ENCODE measurements around the gene NOS1AP.
"Not testable (repeated sequence)": the region's sequence is repeated elsewhere in the genome, so short reads cannot be mapped to it uniquely, and the experiment has no call there.

Gene NOS1AP

DNA sequence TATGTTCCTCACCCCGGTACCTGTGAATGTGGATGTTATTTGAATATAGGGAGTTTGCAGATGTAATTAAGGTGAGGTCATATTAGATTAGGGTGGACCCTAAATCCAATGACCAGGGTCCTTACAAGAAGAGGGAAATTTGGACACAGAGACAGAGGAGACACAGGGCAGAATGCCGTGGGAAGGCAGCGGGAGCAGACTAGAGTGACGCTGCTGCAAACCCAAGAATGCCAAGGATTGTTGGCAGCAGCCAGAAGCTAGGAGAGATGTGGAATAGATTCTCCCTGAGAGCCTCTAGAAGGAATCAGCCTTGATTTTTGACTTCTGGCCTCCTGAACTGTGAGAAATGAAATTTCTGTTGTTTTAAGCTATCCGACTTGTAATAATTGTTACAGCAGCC lies 253.5 kb downstream of the NOS1AP start:
- in situ Hi-C loops (cut with MboI; ENCODE audit: low sequenced_read_pairs), result no loop called here

DNA sequence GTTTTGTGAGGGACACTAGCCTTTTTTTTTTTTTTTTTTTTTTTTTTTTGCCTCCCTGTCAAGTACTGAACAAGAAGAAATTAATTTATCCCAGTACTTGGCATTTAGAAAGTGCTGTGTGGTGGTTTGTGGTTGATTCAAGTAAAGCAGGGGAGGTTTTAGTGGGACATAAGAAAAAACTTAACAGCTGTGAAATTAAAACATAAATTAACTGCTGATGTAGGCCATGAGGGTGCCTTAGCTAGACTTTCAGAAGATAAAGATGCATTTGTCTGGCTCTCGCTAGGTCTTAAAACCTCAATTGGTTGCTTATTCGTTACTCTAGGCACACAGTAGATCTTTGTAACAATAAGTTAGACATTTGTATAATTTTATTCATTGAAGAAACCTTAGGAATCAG lies 254.9 kb downstream of the NOS1AP start:
- in situ Hi-C loops (cut with MboI; ENCODE audit: low sequenced_read_pairs), result no loop called here

DNA sequence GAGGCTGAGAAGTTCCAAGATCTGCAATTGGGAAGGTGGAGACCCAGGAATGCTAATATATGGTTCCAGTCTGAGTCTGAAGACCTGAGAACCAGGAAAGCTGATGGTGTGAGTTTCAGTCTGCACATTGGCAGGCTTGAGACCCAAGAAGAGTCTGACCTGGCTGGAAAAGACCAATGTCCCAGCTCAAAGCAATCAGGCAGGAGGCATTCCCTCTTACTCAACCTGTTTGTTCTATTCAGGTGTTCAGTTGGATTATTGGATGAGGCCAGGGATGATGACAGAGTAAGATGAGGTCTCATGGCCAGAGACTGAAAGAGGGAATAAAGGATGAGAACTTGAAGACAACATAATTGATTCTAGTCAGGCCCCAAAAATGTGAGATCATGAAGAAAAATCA lies 257.1 kb downstream of the NOS1AP start:
- in situ Hi-C loops (cut with MboI; ENCODE audit: low sequenced_read_pairs), result no loop called here

DNA sequence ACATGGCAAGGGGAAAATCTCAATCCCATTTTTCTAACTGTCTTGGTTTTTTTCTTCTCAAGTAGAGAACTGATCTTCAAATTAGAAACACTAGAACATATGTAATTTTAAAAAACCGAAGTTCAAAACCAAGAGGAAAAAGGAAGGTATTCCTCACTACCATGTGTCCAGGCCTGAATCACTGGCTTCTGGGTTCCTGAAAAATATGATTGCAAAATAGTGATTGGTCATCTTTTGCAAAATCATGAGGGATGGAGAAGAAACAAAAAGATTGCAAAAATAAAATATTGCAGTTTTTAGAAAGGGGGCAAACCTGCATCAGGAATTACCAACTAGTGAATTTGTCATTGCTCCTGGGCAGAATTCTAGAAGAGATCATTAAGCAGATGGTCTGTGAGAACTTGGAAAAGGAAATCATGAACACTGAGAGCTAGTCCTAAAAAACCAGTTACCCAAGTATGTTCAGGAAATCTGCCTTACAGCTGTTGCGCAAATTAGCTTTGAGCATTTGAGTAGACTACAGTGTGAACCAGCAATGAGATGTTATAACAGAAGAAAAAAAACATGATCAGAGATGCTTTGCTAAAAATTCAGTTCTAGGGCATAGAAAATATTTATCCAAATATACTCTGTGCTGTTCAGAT lies 257.8 kb downstream of the NOS1AP start:
- in situ Hi-C loops (cut with MboI; ENCODE audit: low sequenced_read_pairs), result no loop called here

DNA sequence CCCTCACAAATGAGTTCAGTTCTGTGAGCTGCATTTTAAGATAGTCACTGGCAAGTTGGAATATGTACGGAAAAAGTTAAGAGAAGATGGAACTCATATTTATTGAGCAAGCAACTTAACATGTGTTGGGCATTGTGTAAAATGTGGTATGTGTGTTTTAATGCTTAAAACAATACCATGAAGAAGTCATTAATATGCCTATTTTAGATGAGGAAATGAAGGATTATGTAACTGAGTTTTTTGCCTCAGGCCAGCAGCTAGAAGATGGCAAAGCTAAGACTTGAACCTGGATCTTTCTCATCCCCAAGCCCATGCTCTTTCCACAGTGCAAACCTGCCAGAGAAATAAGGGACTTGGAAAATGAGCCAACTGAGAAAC lies 258.3 kb downstream of the NOS1AP start:
- in situ Hi-C loops (cut with MboI; ENCODE audit: low sequenced_read_pairs), result no loop called here

DNA sequence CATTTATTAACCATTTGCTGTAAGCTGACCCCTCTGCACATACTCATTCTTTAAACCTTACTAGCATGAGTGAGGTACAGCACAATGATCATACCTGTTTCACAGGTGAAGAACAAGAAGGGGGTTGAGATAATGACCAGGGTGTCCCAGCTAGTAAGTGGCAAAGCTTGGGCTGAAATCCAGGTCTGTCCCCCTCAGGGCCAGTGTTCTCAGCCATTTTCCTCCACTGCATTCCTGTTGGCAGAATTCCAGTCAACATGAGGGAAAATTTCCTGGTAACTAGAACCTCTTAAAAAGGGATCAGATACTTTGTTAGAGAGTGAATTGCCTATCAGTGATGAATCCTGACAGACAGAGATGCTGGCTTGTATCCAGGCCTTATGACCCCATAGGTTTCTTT lies 259.0 kb downstream of the NOS1AP start:
- in situ Hi-C loops (cut with MboI; ENCODE audit: low sequenced_read_pairs), result no loop called here

DNA sequence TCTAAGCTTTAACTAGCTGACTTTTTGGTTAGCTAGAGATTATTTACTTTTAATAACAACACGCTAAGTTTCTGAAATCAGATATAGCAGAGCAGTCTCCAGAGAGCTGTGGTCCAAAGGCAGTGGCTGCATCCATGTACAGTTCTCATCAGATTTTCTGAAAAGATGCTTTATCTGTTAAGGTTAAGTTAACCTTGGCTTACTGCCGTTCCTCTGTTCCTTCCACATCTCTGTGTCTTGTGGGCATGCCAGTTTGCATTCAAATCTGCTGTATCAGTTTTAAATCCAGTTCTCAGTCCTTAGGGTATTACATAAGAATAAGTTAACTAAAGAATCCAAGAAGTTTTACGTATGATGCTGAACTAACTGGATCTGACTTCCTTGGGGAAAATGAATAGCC lies 260.3 kb downstream of the NOS1AP start:
- in situ Hi-C loops (cut with MboI; ENCODE audit: low sequenced_read_pairs), result no loop called here

DNA sequence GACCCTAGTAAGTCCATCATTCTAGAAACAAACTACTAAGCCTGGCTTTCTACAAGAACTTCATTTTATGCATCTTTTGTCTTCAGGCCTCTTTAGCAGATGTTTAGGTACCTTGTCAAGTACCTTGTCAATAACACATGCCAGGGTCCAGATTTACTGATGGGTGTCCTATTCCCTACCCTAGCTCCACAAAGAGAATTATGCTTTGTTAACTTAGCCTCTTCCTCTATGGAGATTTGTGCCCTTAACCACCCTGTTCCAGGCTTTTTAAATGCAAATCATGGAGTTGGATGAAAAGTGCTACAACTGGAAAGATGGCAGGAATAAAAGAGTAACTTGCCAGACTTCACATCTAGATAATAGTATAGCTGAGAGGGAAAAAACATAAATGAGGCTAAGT lies 264.5 kb downstream of the NOS1AP start:
- in situ Hi-C loops (cut with MboI; ENCODE audit: low sequenced_read_pairs), result no loop called here

DNA sequence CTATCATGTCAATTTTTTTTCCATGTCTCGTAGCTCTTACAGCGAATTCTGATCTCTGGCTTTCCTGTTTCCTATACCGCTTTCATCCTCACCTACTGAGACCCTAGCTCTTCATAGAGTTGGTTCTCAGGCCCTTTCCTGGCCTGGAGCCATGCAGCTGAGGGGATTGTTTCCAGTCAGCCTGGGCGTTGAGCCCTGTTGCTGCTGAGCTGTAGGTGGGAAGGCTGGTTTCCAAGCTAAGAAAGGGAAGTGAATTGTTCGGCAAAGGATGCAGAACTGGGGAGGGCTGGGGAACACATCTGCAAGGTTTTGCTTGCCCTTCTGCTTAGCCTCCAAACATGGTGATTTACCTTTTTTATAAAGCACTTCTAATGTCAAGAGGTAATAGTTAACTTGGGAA lies 265.6 kb downstream of the NOS1AP start:
- in situ Hi-C loops (cut with MboI; ENCODE audit: low sequenced_read_pairs), result no loop called here

DNA sequence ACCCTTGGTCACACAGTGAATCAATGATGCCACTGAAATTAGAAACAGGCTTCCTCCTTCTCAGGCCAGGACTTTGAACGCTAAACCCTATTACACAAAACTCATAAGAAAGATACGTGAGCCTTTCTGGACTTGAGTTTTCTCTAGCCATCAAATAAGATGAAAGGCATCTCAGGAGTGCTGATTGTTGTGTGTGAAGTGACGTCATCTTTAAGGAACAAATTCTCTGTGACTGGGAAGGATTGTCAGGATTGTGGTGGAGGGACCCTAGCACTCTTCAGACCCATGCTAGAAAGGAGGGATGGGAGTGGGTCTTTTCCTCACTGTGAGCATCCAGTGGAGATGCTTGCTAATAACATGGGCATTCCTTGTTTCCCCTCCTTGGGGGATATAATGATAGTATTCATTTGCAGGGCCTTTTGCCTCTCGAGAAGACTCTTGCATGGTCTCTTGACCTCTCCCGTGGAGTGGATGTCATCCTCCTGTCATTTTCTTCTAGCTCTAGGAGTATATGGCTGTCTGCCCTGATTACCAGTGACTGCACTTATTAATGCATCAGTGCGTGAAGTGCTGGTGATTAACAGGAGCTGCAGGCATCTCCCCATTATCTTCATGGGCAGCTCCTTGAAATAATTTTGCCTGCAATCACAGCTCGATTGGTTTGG lies 267.3 kb downstream of the NOS1AP start:
- in situ Hi-C loops (cut with MboI; ENCODE audit: low sequenced_read_pairs), result no loop called here

DNA sequence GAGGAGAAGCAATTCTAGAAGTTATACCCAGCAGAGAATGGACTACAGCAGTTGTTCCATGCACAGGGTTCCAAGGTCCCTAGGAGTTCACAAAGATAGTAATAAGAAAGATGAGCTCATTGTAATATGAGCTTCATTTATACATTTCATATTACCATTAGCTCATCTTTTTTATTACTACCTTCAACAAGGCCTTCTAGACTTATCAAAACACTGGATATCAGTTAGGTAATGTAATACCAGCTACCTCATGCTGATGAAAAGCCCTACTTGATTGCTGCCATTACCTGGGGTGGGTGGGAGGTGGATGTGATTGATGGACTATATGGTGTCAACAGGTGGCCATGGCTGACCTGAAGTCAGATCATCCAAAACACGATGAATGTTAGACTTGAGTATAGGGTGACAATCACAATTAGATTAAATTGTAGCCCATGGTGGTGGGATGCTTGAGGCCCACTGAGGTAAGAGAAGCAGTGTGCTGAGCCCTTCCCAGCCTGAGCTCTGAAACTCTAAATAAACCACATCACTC lies 273.0 kb downstream of the NOS1AP start:
- in situ Hi-C loops (cut with MboI; ENCODE audit: low sequenced_read_pairs), result no loop called here

DNA sequence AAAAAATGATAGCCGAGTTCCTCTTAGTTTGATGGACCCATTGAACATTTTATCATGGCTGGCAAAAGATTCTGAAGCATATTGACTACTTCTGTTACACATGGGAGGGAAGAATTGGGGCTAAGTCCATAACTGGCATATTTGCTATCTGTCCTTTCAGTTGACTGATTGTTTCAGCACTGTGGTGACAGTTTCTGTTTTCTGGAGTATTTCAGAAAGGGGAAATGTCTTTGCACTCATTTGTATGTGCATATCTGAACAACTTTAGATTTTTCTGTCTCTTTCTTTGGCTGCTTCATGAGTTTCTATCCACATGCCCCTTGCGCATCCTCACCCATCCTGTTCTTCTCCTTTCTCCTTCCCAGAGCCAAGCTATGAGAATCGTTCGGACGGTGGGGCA lies 274.0 kb downstream of the NOS1AP start:
- in situ Hi-C loops (cut with MboI; ENCODE audit: low sequenced_read_pairs), result no loop called here

DNA sequence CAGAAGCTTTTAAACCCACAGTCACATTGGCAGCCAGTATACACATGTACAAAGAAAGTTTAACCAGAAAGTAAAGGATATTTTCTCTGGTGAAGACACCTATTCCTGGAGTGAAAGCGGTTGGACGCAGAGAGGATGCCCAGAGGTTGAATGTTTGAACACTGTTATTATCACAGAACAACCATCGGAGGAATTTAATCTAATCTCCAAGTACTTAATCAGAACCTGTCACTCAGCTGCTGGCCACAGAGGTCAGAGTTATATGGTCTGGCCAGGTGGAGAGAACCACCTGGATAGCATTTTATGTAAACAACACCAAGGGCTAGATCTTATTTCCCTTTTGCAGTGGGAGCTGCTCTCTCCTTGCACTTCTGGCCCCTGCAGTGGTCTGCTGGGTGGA lies 277.8 kb downstream of the NOS1AP start:
- in situ Hi-C loops (cut with MboI; ENCODE audit: low sequenced_read_pairs), result no loop called here

DNA sequence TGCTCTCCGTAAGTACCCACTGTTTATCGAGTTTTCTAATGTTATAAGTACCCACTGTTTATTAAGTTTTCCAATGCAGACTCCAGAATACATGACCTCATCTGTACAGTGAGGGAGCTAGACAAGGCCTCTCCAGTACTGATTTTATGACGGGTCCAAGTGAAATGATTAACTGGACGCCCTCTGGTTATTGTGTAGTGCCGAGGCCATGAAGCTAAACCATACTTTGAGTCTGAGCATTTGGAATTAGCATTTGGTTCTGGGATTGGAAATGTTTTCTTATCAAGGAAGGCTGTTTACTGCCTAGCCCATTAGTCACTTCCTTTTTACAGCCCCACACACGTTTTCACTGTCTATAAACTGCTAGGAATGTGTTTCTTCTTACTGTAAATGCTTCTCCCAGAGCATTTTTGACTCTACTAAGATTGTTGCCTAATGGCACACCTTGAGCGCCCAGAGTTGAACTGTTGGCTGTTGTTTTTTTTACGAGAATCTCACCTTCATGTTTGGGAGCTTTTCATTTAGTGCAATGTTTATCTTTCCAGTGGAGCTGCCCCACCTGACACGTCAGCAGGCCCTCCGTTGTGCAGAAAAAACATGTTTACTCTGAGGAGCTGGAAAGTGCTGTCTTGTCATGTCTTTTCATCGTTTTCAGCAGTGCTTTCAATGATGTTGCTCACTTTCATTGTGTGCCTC lies 280.3 kb downstream of the NOS1AP start:
- in situ Hi-C loops (cut with MboI; ENCODE audit: low sequenced_read_pairs), result no loop called here

DNA sequence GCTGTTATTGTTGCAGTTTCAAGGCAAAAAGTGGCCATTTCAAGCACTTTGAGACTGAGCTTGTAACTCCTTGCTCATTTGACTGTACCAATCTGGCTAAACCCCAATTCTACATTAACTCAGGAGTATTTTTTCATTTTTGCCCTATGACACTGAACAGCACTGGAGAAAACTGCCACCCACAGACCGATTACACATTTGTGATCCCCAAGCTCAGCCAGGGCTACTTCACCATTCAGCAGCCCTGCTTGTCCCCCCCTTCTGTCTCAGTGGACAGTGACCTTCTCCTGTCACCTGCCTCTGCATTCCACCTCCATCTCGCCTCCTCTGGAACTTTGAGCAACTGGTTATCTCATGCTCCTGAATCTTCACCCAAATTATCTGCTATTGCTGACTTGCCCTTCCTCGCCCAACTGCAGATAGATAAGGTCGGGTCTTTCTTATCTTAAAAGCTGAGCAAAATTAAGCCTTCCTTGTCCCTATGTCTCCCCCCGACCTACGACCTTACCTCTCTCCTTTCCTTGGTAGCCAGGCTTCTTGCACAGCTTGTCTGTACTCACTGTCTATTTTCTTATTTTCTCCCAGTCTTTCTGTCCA lies 281.9 kb downstream of the NOS1AP start:
- in situ Hi-C loops (cut with MboI; ENCODE audit: low sequenced_read_pairs), result no loop called here

DNA sequence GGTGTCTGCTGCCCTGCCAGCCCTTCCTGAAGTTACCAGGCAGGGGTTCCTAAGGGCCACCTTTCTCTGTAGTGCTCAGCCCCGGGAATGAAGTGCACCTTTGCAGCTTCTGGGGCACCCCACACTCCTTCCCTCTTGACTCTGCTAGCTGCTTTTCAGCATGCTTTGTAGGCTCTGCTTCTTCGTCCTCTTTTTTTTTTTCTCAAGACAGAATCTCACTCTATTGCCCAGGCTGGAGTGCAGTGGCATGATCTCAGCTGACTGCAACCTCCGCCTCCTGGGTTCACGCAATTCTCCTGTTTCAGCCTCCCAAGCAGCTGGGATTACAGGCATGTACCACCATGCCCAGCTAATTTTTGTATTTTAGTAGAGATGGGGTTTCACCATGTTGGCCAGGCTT lies 282.4 kb downstream of the NOS1AP start:
- in situ Hi-C loops (cut with MboI; ENCODE audit: low sequenced_read_pairs), result not testable (repeated sequence)

DNA sequence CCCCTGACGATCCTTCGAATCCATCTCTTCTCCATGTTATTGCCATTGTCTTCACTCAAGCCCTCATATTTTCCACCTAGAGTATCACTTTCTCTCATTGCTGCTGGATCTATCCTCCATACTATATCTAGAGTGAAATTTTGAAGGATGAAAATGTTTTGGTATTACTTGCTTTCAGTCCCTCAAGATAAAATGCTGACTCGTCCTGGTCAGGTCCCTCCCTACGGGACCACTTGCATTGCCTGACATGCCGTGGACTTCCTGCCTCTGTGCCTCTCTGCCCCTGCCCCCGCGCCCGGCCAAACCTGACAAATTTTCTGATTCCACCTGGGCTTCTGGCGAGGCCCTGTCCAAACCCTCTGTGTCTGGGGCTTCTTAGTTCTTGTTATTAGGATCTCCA lies 283.6 kb downstream of the NOS1AP start:
- in situ Hi-C loops (cut with MboI; ENCODE audit: low sequenced_read_pairs), result no loop called here

DNA sequence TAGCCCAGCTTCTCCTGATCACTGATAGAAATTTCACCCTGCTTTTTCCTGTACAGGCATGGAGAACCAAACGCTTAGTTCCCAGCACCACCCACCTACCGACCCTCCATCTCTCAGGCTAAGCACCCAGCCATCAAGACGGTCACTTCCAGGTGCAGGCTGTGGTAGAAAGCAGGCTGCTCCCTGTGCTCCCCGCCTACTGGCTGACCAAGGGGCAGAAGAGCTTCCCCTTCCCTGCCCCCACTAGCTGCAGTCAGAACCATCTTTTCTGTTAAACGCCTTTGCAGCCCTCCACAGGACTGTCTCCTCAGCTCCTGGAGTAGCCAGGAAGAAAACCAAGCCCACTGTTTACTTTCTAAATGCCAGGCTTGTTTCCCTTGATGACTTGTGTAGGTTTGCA lies 284.2 kb downstream of the NOS1AP start:
- in situ Hi-C loops (cut with MboI; ENCODE audit: low sequenced_read_pairs), result no loop called here

DNA sequence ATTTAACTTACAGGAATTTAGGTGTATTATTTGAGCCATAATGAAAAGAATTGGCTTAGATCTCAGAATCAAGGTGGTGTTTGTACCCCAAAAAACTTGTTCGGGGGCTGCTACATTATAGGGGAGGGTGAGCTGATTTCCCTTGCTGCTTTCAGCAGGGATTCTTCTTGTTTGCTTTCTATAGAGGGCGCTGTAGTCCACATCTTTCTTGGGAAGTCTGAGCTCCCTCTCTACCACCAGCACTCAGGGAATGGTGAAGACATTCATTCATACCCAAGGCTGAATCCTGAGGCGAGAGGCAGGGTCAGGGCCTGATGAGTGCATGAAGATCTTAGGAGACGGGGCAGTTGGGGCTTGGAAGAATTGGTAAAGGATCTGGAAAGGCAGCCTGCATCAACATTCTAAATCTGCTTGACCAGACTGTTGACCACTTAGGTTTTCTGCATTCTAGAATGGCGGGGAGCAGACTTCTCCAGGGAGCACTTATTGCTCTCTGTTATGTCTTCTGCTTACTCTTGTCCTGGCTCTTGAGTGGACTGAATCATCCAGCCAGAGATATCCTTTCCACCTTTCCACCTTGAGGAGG lies 288.3 kb downstream of the NOS1AP start:
- in situ Hi-C loops (cut with MboI; ENCODE audit: low sequenced_read_pairs), result no loop called here

DNA sequence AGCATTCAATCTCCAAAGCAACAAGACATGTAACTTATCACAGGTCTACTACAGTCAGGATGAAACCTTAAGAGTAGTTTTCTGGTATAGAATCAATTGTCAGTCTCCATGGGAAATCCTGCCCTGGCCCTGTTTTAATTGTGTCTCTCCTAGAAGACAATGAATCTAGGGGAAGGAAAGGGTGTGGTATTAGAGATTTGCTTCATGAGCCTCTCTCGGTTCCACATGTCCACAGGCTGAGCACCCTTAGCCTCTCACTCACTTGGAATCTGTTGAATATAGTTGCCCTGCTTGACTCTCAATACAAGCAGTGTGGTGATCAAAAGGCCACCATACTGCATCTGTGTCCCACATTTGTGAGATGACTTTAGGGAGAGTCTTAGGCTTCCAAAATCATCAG lies 289.4 kb downstream of the NOS1AP start:
- in situ Hi-C loops (cut with MboI; ENCODE audit: low sequenced_read_pairs), result no loop called here

DNA sequence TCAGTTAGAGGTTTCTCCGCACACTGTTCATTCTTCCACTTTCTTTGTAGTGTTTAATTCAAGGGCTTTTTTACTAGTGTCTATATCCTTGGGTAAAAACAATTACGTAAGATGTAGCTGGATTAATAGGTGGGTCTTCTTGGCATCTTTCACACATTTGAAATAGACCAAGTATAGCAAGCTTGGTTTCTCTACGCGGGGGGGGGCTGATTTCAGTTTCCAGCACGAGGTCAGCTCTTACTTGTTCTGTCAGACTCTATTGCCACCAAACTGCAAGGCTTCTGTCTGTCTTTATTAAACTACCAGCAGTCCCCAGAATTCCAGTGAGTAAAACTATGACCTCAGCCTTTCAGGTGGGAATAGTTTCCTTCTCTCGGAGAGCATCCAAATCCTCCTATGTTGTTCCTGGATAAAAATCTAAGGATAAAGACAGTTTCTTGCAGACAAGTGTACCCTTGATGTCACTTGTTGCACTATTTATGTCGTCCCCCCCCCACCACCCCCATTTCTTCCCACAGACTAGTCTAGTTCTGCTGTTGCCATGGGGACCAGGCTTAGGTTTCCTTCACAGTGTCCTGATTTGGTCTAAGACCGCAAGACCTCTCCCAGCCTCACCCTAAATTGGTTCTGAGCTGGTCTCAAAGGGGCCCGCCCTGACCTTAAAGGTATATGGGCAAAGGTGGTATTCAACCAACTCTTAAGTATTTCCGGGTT lies 290.2 kb downstream of the NOS1AP start:
- in situ Hi-C loops (cut with MboI; ENCODE audit: low sequenced_read_pairs), result no loop called here

Data from HL-60/S4 treated with phorbol 12-myristate 13-acetate at 8.2 ng/mL for 4 days and 3 days (cell line).